ENCODE data around the gene MINDY2.

DNA sequence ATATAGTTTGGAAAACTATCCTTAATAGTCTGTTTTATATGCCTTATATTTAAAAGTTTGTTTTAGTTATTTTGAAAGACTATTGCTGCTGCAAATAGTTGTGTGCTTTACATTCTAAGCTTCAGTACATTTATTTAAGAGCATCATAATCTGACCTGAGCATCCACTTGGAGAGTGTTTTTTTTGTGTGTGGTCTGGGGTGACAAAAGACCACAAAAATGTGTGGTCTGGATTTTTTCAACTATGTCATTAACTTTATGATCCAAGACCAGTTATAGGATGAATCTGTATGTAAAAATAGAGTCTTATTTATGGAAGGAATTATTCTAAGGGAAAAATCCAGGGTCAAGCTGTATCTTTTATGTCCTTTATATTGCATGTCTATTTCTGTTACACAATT lies 85.0 kb downstream of the MINDY2 start:
- TF ChIP-seq POLR2AphosphoS5 (IDR thresholded peaks at IDR 0.05; ENCODE audit: borderline replicate concordance, low read depth, low read length) (no peak), EZH2 (IDR thresholded peaks at IDR 0.05) (no peak), FOXP2 (optimal IDR thresholded peaks at IDR 0.05; ENCODE audit: control extremely low read depth, extremely low read length, insufficient read depth) (no peak)
